Stimulated activated CD4-positive, alpha-beta T cell treated with anti-CD3 and anti-CD28 coated beads, Interleukin-4, amount 100 ng/mL, for 48 hours (primary cell): Measurements from ENCODE around the gene IL36G.
A peak's percentile ranks its signal among the peaks of the same experiment; 100 is the strongest.

Experiments
- DNase-seq, 2 donors: peaks; one replicate each; pipeline ENCODE4 v3.0.0-alpha.2; 2020; ENCODE audit warnings: low read depth in 2 of 2

IL36G gene

DNA sequence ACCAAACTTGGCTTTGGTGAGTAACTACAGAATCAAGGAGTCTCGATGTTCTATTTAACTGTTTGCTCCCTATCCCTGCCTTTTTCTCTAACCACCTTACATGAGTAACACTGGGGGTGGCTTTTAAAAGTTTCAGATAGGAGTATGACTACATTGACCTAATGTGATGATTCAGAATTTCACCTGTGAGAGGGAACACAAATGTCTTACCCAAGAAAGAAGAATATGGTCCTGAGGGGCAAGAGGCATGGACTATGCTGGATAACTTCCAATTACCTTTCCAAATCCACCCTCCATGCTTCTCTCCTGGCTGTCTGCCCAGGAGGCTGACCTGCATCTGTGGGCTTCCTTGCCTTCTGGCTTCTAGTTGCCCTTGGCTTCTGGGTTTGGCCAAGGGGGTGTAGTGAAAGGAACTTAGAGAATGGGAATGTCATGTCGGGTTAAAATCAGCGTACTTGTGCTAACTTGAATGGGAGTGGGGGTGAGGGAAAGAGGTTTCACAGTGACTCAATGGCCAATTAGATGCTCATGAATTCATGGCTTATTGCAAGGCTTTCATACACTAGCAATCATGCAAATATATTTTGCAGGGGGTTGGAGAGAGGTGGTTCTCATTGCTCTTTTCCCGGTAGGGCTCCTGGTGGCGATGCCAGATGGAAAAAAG is 5.3 kb upstream of the IL36G start:
- DNase-seq = no peak

DNA sequence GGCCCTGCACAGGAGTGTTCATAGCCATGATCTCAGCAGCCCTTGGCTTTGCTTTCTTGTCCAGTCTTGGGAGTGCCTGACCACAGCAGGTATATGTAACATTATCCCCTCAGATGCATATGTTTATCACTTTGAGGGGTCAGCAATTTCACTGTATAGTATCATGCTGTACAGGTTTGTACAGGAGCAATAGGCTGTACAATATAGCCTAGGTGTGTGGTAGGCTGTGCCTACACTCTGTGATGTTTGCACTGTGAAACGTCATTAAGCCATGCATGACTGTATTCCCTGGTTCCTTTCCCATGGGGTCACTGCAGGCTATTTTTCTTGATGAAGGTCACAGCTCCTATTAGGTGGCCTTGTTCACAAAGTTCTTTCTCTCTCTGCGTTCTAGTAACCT is 4.7 kb upstream of the IL36G start:
- DNase-seq = no peak

DNA sequence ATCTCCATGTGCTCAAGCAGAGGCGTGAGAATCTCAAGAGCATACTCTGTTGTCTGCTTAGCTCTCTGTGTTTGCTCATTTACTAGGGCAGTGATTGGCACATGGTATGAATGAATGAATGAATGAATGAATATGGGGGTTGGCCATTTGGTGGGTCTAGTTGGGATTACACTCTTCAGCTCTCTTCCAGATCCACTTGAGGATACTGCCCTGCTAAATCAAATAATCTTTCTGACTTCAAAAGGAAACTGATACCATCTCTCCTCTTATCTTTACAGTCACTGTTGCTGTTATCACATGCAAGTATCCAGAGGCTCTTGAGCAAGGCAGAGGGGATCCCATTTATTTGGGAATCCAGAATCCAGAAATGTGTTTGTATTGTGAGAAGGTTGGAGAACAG is 1.9 kb downstream of the IL36G start:
- DNase-seq = no peak

DNA sequence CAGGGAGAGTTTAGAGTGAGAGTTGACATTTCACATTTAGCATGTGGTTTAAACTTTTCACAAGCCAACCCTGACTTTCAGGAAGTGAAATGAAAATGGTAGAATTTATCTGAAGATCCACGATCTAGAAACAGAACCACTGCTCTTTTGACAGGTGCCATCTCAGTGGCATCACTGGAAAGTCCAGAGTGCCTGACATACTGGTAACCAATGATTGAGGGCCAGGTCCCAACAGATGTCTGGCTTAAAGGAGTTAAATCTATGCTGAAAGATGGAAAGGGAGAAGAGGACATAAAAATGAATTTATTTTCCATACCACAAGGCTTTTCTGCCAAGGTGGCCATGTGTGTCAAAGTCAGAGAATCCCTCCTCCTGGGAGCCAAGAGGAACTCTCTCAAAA is 2.7 kb downstream of the IL36G start:
- no peak for DNase-seq

DNA sequence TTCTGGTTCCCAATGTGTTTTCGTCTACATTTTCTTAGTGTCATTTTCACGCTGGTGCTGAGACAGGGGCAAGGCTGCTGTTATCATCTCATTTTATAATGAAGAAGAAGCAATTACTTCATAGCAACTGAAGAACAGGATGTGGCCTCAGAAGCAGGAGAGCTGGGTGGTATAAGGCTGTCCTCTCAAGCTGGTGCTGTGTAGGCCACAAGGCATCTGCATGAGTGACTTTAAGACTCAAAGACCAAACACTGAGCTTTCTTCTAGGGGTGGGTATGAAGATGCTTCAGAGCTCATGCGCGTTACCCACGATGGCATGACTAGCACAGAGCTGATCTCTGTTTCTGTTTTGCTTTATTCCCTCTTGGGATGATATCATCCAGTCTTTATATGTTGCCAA is 7.3 kb downstream of the IL36G start:
- DNase-seq = no peak

DNA sequence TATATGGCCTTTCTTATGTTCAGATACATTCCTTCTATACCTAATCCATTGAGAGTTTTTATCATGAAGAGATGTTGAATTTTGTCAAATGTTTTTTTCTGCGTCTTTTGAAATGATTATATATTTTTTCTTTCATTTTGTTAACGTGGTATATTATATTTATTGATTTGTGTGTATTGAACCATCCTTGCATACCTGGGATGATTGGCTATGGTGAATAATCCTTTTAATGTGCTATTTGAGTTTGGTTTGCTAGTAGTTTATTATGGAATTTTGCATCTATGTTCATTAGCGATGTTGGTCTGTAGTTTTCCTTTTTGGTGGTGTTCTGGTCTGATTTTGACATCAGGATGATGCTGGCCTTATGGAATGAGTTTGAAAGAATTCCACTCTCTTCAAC is 11.8 kb downstream of the IL36G start:
- DNase-seq = no peak

DNA sequence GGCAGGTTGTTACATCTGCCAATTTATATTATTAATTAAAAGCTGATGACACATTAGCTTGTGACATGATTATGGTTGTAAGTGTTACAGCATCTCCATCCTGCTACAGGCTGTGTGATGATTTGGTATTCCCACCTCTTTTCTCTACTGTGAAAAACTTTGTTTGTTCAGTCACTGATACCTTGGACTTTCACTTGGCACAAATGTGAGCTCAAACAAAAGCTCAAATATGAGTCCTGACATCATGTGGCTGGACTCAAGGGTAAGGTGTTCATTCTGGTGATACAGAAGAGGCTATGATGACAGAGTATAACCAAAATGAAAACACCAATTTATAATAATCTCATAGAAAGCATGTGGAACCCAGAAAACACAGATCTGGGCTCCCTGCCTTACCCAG is 16.0 kb downstream of the IL36G start:
- no peak for DNase-seq

DNA sequence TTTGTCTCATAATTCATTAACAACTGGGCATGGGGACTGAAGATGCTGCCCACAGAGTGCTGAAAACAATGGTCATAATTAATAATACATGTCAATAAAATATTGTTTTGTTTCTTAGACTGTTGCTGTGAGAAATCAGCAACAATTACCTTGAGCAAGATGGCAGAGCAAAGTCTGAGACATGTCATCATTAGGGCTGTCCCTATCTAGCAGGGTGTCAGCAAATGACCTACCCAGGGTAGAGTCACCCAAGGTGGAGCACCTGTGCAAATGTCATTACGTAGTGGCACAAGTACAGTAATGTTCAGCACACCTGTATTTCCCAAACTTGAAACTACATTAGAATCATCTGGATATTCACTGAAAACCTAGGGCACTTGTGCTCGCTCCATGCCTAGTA is 16.8 kb downstream of the IL36G start:
- DNase-seq = no peak

DNA sequence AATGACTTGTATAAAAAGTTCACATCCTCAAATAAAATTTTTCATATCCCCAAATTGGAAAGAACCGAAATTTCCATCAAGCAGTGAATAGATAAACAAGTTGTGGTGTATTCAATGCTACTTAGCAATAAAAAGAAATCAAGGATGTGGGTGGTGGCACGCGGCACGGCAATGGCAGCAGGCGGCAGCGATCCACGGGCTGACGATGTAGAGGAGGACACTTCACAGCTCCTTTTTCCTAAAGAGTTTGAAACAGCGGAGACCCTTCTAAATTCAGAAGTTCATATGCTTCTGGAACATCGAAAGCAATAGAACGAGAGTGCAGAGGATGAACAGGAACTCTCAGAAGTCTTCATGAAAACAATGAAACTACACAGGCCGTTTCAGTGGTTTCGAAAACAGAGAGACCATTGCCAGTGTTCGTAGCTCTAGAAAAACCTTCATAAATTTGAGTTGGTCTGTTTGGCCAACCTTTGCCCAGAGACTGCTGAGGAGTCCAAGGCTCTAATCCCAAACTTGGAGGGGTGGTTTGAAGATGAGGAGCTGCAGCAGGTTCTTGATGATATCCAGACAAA is 17.6 kb downstream of the IL36G start:
- DNase-seq = peak in 1 of 2 donors; percentile 8

DNA sequence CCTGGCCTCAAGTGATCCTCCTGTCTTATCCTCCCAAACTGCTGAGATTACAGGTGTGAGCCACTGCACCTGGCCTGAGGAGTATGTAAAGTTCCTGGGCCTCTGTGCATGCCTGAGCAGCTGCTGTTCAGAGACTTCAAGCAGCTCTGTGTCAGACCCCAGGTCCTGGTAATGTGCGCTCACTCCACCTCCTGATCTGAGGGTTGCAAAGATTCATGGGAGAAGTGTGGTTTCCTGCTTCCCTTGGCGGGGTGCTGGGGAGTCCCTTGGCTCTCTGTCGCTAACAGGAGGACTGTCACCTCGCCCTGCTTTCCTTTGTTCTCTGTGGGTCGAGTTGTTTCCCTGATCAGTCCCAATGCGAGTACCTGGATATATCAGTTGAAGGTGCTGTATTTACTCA is 18.8 kb downstream of the IL36G start:
- DNase-seq = peak; percentile 18 to 19

DNA sequence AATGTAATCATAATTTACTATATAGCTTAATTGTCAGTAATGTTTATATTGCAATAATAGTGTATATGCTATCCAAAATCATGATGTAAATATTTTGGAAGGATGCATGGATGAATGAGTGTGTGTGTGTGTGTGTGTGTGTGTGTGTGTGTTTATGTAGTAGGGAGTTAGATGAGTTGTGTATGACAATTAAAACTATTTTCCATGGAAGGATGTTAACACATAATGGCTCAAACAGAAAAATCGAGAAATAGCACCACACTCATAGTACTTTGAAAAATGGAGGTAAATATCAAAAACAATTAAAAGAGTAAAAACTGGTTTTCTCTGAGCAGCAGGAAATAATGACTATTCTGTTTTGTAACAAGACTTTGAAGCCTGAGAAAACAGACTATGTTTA is 19.3 kb downstream of the IL36G start:
- no peak for DNase-seq

DNA sequence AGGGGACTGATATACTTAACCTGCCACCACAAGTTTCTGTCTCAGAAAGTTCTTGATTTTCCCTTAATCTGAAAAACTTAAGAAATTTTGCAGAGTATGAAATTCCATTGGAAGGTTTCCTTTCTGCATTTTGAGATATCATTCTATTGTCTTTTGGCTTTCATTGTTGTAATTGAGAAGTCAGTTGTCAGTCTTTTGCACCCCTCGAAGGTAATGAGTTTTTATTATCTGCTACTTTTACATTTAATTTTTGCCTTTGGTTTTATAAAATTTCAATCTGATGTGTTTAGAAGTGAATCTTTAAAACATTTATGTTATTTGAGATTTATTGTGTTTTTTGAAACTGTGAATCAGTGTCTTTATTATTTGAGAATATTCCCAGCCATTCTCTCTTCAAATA is 22.6 kb downstream of the IL36G start:
- DNase-seq = no peak

DNA sequence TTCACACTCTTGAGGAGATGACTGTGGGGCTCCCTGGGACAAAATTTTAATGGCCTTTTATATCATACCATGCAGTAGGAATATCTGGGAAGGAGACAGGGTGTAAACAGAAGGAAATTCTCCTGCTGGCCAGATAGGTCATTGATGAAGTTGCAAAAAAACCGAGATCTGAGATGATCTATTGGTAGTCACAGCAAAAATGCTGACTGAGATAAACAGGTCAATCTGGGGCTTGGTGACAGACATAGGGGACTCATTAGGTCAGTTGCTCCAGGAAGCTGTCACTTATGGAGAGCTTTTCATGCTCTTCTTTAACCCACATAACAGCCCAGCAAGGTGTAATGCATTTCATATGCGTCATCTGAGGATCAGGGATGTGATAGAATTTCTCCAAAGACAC is 24.9 kb downstream of the IL36G start:
- DNase-seq = no peak

DNA sequence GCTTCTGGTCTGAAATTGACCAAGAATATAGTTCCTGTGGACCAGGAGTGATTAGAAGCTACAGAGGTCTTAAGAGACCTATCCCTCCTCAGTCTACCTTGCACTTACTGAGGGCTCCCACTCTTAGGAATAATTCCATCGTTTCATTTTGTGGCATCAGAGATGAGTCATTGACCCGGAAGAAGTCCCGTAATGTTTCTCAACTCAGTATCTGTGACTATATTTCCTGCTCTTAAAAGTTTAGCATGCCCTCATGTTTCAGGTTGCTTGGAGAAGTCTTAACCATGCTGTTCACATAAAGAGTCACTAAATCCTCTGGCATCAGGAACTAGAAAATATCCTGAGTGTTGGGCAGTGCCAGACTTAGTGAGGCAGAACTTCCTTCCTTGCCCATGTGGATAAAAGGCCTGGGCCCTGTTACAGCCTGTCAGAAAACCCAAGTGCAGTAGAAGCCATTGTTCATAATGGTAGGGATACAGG is 27.3 kb downstream of the IL36G start, which contains the start of gene IL36A:
TSS of gene IL36A (plus strand) at position 430 of the 480 bp plus-strand sequence. CDS start 413 bp downstream, outside the sequence.
- DNase-seq = no peak

DNA sequence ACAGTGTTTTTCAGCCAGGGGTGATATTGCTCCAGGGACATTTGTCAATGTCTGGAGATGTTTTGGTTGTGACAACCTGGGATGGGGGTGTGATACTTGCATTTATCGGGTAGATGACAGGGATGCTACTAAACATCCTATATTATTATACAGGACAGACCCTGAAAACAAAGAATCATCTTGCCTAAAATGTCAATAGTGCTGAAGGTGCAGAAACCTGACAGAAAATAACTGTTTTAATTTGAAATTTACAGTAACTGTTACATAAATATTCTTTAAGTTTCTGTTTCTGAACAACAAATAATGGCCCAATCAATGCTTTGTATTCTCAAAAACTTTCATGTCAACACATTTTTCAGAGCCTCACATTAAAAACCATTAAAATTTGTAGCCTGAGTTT is 29.4 kb downstream of the IL36G start:
- no peak for DNase-seq

DNA sequence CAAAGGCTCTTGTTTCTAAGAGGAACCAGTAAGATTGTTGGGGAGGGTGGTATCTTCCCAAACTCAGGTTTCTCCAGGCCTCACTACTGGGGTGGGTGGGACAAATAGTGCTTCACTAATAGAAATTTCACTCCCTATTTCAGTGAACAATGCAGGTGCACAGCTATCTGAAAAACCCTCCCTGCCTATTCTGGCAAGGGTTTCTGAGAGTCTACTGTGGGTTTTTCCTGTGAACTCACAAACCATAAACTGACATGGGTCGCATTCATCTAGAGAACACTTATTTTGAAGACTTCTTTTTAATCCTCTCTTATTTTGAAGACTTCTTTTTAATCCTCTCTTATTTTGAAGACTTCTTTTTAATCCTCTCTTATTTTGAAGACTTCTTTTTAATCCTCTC is 31.8 kb downstream of the IL36G start:
- DNase-seq = no peak

DNA sequence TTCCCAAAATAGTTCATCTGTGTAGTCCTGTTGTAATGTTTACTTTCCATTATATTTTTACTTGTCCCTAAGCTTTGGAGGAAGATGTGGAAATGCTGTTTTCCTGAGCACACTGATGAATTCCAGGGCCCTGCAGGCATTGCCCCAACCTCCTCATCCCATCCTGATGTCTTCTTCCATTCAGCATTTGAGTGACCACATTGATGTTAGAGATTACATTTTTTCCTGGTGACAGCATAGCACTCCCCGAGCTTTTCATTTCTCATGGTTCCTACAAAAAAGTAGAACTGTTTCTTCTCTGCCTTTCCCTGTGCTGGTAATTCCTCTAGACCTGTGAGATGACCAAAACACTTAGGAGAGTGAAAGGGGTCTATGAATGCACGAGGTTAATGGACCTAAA is 32.3 kb downstream of the IL36G start:
- DNase-seq = no peak

DNA sequence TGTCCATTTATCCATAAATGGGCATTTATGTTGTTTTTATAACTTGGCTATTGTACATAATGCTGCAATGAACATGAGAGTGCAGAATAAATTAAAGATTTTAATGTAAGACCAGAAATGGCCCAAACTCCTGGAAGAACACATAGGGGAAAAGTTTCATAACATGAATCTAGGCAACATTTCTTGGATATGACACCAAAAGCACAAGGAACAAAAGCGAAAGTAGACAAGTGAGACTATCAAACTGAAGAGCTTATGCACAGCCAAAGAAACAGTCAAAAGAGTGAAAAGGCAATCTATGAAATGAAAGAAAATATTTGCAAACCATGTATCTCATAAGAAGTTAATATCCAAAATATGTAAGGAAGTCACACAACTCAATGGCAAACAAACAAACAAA is 33.3 kb downstream of the IL36G start:
- DNase-seq = no peak

DNA sequence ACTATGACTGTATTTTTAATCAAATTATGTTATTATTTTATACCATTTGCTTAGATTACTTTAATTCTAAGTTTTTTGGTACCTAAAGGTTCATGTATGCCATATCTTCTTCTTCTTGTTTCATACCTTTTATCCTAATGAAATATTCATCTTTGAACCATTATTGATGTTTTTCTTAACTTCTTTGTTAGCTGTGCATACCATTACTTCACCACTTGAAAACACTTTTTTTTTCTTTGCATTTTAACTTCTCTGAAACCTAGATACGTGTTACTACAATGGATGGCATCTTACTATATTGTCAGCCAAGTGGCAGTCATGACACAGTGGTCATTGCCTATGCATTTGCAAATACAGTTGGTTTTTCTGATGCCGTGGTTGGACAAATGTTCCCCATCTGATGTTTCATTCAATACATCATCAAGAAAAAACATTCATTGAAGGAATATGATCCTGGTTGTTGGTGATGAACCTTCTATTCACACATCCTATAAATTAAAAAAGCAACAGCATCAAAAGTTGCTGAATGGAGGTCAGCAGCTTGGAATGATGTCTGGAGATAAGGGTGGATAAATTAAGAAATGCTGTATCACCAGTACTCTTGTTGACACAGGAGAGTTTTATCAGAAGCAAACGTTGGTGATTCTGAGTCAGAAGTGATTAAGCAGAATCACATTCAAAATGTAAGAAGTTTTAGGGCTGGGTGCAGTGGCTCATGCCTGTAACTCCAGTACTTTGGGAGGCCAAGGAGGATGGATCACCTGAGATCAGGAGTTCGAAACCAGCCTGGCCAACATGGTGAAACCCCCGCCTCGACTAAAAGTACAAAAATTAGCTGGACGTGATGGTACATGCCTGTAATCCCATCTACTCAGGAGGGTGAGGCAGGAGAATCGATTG is 34.9 kb downstream of the IL36G start:
- no peak for DNase-seq

DNA sequence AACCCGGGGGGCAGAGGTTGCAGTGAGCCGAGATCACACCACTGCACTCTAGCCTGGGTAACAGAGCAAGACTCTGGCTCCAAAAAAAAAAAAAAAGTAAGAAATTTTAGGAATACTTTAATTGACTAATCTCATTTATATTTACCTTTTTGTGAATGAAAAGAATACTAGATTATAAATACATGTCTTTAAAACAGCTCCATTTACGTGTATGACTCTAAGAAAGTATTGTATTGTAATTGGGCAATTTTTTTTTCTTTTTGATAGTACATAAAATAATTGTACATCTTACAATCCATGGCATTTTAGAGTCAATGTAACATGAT is 35.5 kb downstream of the IL36G start:
- no peak for DNase-seq

DNA sequence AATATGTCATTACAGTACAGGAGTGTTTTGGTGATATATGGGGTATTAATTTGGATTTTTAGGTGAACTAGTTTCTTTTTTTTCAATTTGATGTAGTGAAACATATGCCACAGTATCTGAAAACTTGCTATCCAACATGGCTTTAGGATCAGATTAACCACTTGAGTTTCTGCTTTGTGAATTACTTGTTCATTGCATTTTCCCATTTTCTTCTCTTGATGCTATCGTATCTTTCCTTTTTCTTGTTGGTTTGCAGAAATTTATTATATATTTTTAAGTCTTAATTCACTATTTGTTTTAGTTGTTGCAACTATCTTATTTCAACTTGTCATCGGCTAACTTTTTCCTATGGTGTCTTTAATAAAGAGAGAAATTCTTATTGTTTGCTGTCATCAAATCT is 36.3 kb downstream of the IL36G start:
- DNase-seq = no peak

DNA sequence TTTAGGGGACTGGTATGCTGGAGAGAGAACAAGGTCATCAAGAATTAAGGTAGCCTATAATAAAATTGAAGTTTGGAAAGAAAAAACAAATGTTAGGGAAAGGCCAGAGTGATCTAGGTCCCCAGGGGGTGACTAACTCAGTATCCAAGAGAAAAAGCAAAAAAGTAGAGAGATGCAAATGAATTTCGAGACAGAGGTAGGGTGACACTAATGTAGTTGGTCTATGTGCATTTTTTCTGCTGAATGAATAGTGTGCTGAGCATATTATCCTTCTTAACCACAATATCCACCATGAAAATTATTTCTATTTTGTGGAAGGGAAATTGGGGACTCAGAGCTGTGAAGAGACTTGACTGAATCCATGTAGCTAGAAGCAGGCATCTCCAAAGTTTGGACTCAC is 37.2 kb downstream of the IL36G start:
- DNase-seq = no peak

DNA sequence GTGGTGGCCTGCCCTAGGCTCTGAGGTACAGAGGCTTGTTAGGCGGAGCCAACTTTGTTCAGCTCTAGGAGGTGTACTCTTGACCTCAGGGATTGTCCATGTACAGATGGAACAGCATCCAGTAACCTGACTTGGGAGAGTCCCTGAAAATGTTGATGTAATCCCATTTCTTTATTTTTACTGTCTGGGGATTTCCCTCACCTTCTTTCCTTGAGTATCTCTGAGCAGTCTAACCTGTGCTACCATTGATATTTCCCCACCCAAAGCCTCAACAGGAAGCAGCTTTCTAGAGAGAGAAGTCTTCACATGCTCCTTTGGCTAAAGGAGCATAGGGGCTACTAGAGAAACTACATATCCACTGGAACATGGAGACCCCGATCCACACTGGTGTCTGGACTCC is 37.8 kb downstream of the IL36G start:
- DNase-seq = no peak
